ENCODE results near the gene CREB5.

Gene CREB5

DNA sequence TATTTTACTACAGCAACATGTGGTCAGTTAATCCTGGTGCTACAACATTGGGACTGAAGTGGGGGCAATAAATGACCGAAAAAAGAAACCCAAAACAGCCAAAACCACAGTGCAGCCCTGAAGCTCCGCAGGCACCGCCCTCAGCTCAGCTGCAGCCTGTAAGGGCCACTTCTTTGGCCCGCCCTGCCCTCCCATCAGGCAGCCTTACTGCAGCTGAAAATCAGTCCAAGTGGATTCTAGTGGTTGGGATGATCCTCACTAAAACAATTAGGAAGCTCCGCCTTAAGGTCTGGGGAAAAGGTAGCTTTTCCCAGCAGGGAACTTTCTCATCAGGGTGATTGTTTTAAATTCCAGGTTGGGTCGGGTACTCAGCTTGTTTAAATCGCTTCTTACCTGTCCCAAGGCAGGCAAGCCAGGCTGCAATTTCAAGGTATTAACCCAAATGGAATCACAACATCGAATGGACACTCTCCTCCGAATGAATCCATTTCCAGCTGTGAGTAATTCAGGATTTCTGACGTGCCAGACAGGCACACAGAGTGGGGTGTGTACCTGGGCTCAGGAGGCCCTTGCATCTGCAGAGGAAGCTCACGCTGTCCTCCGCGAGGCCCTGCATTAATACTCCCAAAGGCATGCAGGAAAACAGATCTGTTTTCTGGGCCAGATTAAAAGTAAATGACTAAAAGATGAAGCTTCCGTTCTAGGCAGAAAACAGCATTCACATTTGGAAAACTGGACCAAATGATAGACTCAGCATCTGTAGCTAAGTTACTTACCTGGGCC lies 104.3 kb downstream of the CREB5 start:
- no peak for DNase-seq (ENCODE audit: low spot score)

DNA sequence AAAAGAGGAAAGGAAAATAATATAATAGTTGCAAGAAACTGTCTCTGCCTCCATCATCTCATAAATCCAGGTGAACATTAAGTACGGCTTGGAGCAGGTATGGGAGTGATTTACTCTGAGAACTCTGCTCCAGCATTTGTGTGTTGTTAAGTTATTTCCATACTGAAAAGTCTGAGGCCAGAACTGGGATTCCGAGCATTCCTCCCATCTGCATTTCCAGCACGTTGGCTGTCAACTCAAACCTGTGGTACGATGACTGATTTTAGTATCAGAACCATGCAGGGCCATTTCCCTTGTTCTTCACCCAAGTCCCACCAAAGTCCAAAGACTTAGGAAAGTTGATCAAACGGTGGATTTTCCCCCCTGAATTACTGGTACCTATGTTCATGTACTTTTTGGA lies 104.9 kb downstream of the CREB5 start:
- DNase-seq (ENCODE audit: low spot score), result no peak

DNA sequence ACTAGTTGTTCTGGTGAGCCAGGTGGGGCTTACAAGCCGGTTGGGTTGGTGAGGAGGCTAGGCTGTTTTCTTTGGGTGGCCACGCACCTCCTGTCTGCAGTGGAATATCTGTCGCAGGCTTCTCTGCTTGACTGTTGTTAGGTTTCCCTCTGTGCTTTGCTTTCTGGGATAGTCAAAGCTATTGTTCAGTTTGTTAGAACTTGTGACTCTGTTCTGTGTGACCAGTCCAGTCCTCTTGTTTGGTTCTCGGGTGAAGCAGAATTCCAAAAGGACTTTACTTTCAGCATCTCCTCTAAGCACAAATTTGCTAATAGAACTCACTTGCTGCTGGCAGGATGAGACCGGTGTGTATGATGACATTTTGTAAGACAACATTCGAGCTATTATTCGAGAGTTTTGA lies 105.3 kb downstream of the CREB5 start:
- no peak for DNase-seq (ENCODE audit: low spot score)

DNA sequence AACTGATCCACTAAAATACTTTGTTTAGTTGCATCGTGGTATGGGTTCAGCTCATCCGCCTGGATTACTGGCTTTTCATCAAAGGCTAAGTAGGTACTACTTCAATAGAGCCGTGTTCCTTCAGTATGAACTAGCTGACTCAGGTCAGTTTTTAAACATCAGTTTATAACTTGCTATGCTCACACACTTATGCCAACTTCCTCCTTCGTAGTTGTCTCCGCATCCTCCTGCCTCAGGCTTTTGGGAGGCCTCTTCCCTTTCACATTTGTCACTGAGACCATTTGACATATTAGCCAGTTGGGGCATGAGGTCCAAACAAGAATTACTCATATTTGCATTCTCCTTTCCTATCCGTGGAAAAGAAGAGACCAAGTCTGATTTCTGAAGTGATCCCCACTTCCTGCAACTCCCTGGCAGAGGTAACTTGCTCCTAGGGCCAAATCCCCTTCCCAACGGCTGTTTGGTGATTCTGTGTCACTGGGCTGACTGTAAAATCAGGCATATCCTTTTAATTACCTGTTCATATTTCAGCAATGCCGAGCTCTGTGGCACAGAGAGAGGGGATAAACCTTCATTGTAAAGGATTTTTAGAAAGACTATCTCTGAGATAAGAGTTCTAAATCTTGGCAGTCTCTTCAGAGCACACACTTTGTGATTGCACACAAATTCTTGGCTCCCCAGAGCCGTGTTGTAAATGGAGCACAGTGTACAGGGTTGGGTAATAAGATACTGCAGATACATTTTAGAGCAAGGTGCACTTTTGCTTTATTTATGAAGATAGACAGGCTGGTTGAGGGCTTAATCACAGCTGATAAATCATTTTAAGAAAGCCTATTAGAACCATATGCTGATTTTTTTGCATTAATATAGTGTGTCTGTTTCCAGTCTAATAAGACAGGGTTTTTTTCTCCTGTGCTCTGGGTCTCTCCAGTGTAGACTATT lies 108.0 kb downstream of the CREB5 start:
- no peak for DNase-seq (ENCODE audit: low spot score)

- DNase-seq (ENCODE audit: low spot score), result no peak
Observed at GRCh38 chr7:28524978-28525377, 112.7 kb downstream of the CREB5 start.

- DNase-seq (ENCODE audit: low spot score), result no peak
Observed at GRCh38 chr7:28528899-28529298, 116.6 kb downstream of the CREB5 start.

- DNase-seq (ENCODE audit: low spot score), result no peak
Observed at GRCh38 chr7:28529755-28530154, 117.4 kb downstream of the CREB5 start.

GRCh38 chr7:28530175-28530802 lies 118.0 kb downstream of the CREB5 start:
- DNase-seq (ENCODE audit: low spot score), result no peak

- no peak for DNase-seq (ENCODE audit: low spot score)
Observed at GRCh38 chr7:28530803-28531175, 118.5 kb downstream of the CREB5 start.

DNA sequence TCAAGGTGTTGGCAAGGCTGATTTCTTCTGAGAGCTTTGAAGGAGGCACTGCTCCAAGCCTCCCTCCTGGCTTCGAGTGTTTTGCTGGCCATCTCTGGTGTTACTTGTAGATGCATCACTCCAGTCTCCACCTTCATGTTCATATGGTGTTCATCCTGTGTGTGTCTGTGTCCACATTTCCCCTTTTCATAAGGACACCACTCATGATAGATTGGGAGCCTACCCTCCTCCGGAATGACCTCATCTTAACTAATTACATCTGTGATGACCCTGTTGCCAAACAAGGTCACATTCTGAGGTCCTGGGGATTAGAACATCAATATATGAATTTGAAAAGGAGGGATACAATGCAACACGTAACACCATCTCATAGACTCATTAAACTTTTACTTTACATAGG lies 119.0 kb downstream of the CREB5 start:
- no peak for DNase-seq (ENCODE audit: low spot score)

GRCh38 chr7:28532181-28532580 lies 119.9 kb downstream of the CREB5 start:
- no peak for DNase-seq (ENCODE audit: low spot score)

DNA sequence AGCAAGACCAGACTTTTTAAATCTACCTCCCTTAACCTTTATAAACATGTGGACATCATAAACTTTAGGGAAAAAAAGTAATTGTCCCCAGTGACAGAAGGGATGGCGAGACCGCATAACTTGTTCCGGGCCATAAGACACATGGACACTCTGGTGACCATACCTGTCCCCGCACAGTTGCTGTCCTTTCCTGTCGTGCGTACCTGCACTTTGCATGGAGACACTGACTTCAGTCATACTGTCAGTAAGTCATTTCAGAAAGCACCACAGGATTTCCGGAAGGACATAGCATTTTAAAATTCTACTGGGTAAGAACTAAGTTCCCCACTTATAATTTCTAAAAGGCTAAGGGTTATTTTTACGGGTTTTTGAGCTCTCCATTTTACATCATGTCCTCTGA lies 120.9 kb downstream of the CREB5 start:
- no peak for DNase-seq (ENCODE audit: low spot score)

GRCh38 chr7:28533731-28534531 lies 121.6 kb downstream of the CREB5 start:
- no peak for DNase-seq (ENCODE audit: low spot score)

DNA sequence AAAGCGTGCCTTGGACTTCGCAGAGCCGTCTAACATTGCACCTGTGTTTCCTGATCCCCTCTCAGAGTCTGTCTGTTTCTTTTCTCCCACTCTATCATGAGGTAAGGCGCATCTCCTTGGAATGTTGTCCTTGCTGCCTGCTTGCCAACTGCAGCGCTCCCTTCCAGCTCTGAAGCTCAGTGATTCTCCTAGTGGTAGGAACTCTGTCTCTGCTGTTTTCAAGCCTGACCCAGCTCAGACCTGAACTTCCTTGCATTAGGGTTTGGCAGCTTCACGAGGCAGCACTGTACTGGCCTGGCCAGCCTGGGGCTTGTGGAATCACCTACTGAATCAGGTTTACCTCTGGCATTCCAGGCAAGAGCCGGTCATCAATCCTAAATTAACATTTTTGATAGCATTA lies 123.9 kb downstream of the CREB5 start:
- DNase-seq (ENCODE audit: low spot score), result peak; percentile 16

GRCh38 chr7:28539289-28539981 lies 127.1 kb downstream of the CREB5 start:
- DNase-seq (ENCODE audit: low spot score), result no peak

DNA sequence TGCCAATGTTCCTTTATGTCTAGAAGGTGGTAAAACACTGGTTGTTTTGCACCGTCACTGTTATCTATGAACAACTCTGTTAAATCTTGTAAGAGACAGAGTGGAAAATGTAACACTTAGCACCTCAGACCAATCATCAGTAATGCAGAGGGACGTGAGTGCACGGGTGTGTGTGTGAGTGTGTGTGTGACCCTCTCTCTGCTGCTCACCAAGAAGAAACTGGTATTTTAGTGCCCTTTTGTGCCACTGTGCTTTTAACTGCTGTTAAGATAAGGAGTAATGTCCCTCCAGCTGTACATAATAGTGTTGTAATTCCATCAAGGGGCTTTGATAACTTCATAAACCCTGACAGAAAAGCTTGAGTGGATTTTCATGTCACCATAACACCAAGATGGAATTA lies 130.1 kb downstream of the CREB5 start:
- DNase-seq (ENCODE audit: low spot score), result no peak

DNA sequence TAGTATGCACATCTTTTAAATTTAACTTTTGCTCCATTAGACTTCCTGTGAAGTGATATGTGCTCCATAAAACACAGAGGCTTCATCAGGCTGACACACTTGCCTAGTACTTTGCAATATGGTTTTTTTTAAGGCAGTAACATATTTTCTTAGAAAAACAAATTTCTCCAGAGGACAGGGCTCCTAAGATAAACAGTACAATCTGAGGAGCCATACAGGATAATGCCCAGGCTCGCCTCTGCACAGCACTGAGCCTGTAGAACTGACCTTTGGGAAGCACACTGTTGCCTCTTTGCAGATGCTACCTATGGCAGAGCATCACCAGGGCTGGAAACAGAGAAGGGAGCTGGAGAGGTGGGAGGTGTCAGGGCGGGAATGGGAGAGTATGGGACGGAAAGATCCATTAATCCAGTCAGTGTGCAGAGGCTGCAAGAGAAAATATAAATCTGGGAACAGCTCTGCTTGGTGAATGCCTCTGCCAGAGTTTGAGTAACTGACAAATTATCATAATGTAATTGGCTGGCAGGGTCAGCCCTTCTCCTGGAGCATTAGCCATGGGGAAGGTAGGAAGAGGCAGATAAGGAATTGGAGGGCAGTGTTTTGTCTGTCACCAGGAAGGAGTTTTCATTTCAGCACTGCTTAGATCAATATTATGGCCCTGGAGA lies 132.3 kb downstream of the CREB5 start:
- no peak for DNase-seq (ENCODE audit: low spot score)

- no peak for DNase-seq (ENCODE audit: low spot score)
Observed at GRCh38 chr7:28546067-28546466, 133.7 kb downstream of the CREB5 start.

DNA sequence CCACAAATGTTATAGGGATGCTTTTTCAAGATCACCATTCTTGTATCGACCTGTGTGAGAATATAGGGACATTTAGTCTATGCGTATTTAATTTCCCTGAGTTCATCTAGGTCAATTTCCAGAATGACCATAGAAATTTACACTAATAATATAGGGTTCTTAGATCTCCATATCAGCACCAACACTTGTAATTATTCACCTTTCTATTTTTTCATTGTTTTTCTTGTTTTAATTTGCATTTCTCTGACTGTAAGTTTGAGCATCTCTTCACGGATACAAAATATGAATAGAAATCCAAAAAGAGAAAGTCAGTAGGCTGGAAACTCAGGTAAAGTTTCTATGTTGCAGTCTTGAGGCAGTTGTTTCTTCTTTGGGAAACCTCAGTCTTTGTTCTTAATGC lies 134.8 kb downstream of the CREB5 start:
- DNase-seq (ENCODE audit: low spot score), result no peak

GRCh38 chr7:28548416-28548815 lies 136.1 kb downstream of the CREB5 start:
- DNase-seq (ENCODE audit: low spot score), result no peak

GRCh38 chr7:28549998-28550397 lies 137.7 kb downstream of the CREB5 start:
- DNase-seq (ENCODE audit: low spot score), result no peak

Data from RKO (cell line).